Right atrium auricular region (tissue), 2 donors: ENCODE data around the gene TUB. TPM values are rescaled to one million over a fixed set of nuclear protein-coding genes. Genes with fewer than 3 reads are reported as not detected.

Experiments
- DNase-seq: peaks from one replicate; pipeline ENCODE4 v3.0.0-alpha.2; 2019; ENCODE audit warnings: low spot score
- H3K27ac ChIP-seq, 2 donors: fragments of 200-600 bp; sonication (generic); 1 replicate in 1 of 2; 2 replicates in 1 of 2; pipeline ENCODE4 v1.5.1; 2016 to 2019
- H3K27me3 ChIP-seq, 2 donors: fragments of 200-600 bp; sonication (generic); one replicate each; pipeline versions ENCODE4 v1.5.1 to v1.6.0; 2017 to 2019
- H3K36me3 ChIP-seq: fragments of 200-600 bp; sonication (generic); one replicate; pipeline ENCODE4 v1.5.1; 2016
- H3K4me1 ChIP-seq, 2 donors: fragments of 200-600 bp; sonication (generic); one replicate each; pipeline versions ENCODE4 v1.5.1 to v1.6.0; 2017 to 2019
- H3K4me3 ChIP-seq, 2 donors: fragments of 200-600 bp; sonication (generic); 1 replicate in 1 of 2; 2 replicates in 1 of 2; pipeline ENCODE4 v1.5.1; 2017 to 2019; ENCODE audit warnings: mild to moderate bottlenecking in 1 of 2, moderate library complexity in 1 of 2
- H3K9me3 ChIP-seq, 2 donors: fragments of 200-600 bp; sonication (generic); one replicate each; pipeline ENCODE4 v1.5.1; 2019
- CTCF ChIP-seq, 2 donors: fragments of 200-600 bp; sonication (generic); IDR thresholded peaks; one replicate each; pipeline ENCODE4 v1.5.1; 2019; ENCODE audit warnings: antibody characterized with exemption in 2 of 2
- total RNA-seq, 2 donors: library from RNA; depleted of rRNA; stranded (reverse); fragments of >200 nt; gene quantifications; one replicate each; pipeline ENCODE4 v1.1.0, GENCODE V29; 2016

TUB gene
- total RNA-seq, 2 donors from 2014 or later, result 11.3 to 22.9 TPM

- H3K9me3 ChIP-seq, result no peaks in the 10 kb centered on the region
- peak overlapping the region; percentile 52 to 68 for H3K27ac ChIP-seq
- H3K27me3 ChIP-seq, result no peaks in the 10 kb centered on the region
- peak; percentile 80 for DNase-seq
- H3K4me1 ChIP-seq, result peaks cover 0 to 42% of the 10 kb centered on the region in 2 donors
- H3K36me3 ChIP-seq, result no peaks in the 10 kb centered on the region
- no peak for TF ChIP-seq CTCF (IDR thresholded peaks at IDR 0.05)
- H3K4me3 ChIP-seq, result no peak overlapping the region
These were observed 17.7 kb upstream of the TUB start for GRCh38 chr11:8063324-8063723.

- Histone ChIP-seq H3K9me3 (no peaks in the 10 kb centered on the region), H3K4me3 (no peak overlapping the region), H3K27me3 (no peaks in the 10 kb centered on the region), H3K4me1 (peaks cover 0 to 56% of the 10 kb centered on the region in 2 donors), H3K27ac (no peak overlapping the region), H3K36me3 (no peaks in the 10 kb centered on the region)
- peak; percentile 40 for DNase-seq
- TF ChIP-seq CTCF (IDR thresholded peaks at IDR 0.05), result no peak
These were observed 16.0 kb upstream of the TUB start for GRCh38 chr11:8065031-8065430.

GRCh38 chr11:8066036-8066910 is 14.7 kb upstream of the TUB start:
- Histone ChIP-seq H3K9me3 (no peaks in the 10 kb centered on the region), H3K36me3 (no peaks in the 10 kb centered on the region), H3K27ac (peak overlapping the region in 1 of 2 donors; percentile 31), H3K4me3 (no peak overlapping the region), H3K27me3 (no peaks in the 10 kb centered on the region), H3K4me1 (peaks cover 0 to 51% of the 10 kb centered on the region in 2 donors)
- no peak for TF ChIP-seq CTCF (IDR thresholded peaks at IDR 0.05)
- DNase-seq, result peak; percentile 58

GRCh38 chr11:8066911-8067455 is 14.0 kb upstream of the TUB start:
- H3K4me1 ChIP-seq, result peaks cover 0 to 46% of the 10 kb centered on the region in 2 donors
- no peak overlapping the region for H3K4me3 ChIP-seq
- no peaks in the 10 kb centered on the region for H3K9me3 ChIP-seq
- H3K27me3 ChIP-seq, result no peaks in the 10 kb centered on the region
- no peak for TF ChIP-seq CTCF (IDR thresholded peaks at IDR 0.05)
- peak overlapping the region in 1 of 2 donors; percentile 31 for H3K27ac ChIP-seq
- no peaks in the 10 kb centered on the region for H3K36me3 ChIP-seq
- DNase-seq, result peak; percentile 55

- no peaks in the 10 kb centered on the region for H3K9me3 ChIP-seq
- no peaks in the 10 kb centered on the region for H3K27me3 ChIP-seq
- no peak for DNase-seq
- peaks cover 0 to 40% of the 10 kb centered on the region in 2 donors for H3K4me1 ChIP-seq
- H3K27ac ChIP-seq, result no peak overlapping the region
- TF ChIP-seq CTCF (IDR thresholded peaks at IDR 0.05), result no peak
- H3K4me3 ChIP-seq, result no peak overlapping the region
- no peaks in the 10 kb centered on the region for H3K36me3 ChIP-seq
These were observed 13.5 kb upstream of the TUB start for GRCh38 chr11:8067567-8067928.
